ENCODE results near the gene ACP1. TPM values are rescaled to one million over a fixed set of nuclear protein-coding genes. Genes with fewer than 3 reads are reported as not detected.

The ACP1 gene
- total and polyA plus RNA-seq, 10 of the 15 experiments (the other 5 are each of a cell fraction or from before 2014, with no cell fraction given), result 120 to 468 (median 175) TPM

- TF ChIP-seq, protein P1, sequence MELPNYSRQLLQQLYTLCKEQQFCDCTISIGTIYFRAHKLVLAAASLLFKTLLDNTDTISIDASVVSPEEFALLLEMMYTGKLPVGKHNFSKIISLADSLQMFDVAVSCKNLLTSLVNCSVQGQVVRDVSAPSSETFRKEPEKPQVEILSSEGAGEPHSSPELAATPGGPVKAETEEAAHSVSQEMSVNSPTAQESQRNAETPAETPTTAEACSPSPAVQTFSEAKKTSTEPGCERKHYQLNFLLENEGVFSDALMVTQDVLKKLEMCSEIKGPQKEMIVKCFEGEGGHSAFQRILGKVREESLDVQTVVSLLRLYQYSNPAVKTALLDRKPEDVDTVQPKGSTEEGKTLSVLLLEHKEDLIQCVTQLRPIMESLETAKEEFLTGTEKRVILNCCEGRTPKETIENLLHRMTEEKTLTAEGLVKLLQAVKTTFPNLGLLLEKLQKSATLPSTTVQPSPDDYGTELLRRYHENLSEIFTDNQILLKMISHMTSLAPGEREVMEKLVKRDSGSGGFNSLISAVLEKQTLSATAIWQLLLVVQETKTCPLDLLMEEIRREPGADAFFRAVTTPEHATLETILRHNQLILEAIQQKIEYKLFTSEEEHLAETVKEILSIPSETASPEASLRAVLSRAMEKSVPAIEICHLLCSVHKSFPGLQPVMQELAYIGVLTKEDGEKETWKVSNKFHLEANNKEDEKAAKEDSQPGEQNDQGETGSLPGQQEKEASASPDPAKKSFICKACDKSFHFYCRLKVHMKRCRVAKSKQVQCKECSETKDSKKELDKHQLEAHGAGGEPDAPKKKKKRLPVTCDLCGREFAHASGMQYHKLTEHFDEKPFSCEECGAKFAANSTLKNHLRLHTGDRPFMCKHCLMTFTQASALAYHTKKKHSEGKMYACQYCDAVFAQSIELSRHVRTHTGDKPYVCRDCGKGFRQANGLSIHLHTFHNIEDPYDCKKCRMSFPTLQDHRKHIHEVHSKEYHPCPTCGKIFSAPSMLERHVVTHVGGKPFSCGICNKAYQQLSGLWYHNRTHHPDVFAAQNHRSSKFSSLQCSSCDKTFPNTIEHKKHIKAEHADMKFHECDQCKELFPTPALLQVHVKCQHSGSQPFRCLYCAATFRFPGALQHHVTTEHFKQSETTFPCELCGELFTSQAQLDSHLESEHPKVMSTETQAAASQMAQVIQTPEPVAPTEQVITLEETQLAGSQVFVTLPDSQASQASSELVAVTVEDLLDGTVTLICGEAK (IDR thresholded peaks at IDR 0.05; ENCODE audit: borderline replicate concordance), result no peak
- TF ChIP-seq RAD51 (IDR thresholded peaks at IDR 0.05), result no peak
These were observed 33.1 kb upstream of the ACP1 start (continued) for GRCh38 chr2:231521-232185.

- no peak overlapping the region for H3K4me2 ChIP-seq (ENCODE audit: control insufficient read depth, insufficient read depth)
- FAIRE-seq (no peak), DNase-seq (ENCODE audit: low read depth, low spot score) (no peak), ATAC-seq (no peak)
- H3K36me3 ChIP-seq (ENCODE audit: control insufficient read depth in 2 of 2, insufficient read depth in 2 of 2, low read length in 1 of 2), result no peaks in the 10 kb centered on the region
- H3K4me3 ChIP-seq, result no peak overlapping the region
- WGBS (ENCODE audit: insufficient coverage, insufficient replicate concordance, low lambda C conversion rate, missing lambda C conversion rate), result 96% methylated on average over 7 of the region's 7 CpGs
- no peak overlapping the region for H3K27ac ChIP-seq (ENCODE audit: control insufficient read depth, insufficient read depth)
- H3K27me3 ChIP-seq (replicated peaks in 1 of 2; ENCODE audit: control insufficient read depth in 2 of 2, insufficient read depth in 2 of 2, low read length in 1 of 2), result no peaks in the 10 kb centered on the region
- BruUV-seq (replicated peaks), result no TSS peak
- H3K79me2 ChIP-seq (ENCODE audit: control insufficient read depth, insufficient read depth, low read length), result no peaks in the 10 kb centered on the region
- H3K9me3 ChIP-seq (replicated peaks; ENCODE audit: control insufficient read depth, insufficient read depth, low read length), result no peaks in the 10 kb centered on the region
- CTCF ChIA-PET, result interaction anchor here (1.1 to 2.1 kb wide), 2 partner anchors 8 to 13 kb away, joined by 3 to 8 read pairs; no protein-coding TSS in a partner anchor
- TF ChIP-seq JUND (IDR thresholded peaks at IDR 0.05; ENCODE audit: low read depth, low read length) (no peak), ZZZ3 (IDR thresholded peaks at IDR 0.05; ENCODE audit: control insufficient read depth, insufficient read length, low read depth) (no peak), TCF7 (IDR thresholded peaks at IDR 0.05; ENCODE audit: borderline replicate concordance) (no peak), ZBED1 (IDR thresholded peaks at IDR 0.05; ENCODE audit: borderline replicate concordance) (no peak), MTA2 (IDR thresholded peaks at IDR 0.05; ENCODE audit: low read depth) (no peak), RUNX3 (IDR thresholded peaks at IDR 0.05; ENCODE audit: low read length) (no peak), ETV6 (conservative IDR thresholded peaks at IDR 0.05 in 1 of 2, IDR thresholded peaks at IDR 0.05 in 1 of 2; ENCODE audit: borderline replicate concordance in 1 of 2, low read depth in 1 of 2) (no peak), HCFC1 (IDR thresholded peaks at IDR 0.05; ENCODE audit: low read length) (no peak)
- TF ChIP-seq, protein P2, sequence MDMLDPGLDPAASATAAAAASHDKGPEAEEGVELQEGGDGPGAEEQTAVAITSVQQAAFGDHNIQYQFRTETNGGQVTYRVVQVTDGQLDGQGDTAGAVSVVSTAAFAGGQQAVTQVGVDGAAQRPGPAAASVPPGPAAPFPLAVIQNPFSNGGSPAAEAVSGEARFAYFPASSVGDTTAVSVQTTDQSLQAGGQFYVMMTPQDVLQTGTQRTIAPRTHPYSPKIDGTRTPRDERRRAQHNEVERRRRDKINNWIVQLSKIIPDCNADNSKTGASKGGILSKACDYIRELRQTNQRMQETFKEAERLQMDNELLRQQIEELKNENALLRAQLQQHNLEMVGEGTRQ (IDR thresholded peaks at IDR 0.05; ENCODE audit: borderline replicate concordance, low read depth, low read length), result no peak
- TF ChIP-seq, protein P3, sequence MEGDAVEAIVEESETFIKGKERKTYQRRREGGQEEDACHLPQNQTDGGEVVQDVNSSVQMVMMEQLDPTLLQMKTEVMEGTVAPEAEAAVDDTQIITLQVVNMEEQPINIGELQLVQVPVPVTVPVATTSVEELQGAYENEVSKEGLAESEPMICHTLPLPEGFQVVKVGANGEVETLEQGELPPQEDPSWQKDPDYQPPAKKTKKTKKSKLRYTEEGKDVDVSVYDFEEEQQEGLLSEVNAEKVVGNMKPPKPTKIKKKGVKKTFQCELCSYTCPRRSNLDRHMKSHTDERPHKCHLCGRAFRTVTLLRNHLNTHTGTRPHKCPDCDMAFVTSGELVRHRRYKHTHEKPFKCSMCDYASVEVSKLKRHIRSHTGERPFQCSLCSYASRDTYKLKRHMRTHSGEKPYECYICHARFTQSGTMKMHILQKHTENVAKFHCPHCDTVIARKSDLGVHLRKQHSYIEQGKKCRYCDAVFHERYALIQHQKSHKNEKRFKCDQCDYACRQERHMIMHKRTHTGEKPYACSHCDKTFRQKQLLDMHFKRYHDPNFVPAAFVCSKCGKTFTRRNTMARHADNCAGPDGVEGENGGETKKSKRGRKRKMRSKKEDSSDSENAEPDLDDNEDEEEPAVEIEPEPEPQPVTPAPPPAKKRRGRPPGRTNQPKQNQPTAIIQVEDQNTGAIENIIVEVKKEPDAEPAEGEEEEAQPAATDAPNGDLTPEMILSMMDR (IDR thresholded peaks at IDR 0.05 in 2 of 3, conservative IDR thresholded peaks at IDR 0.05 in 1 of 3; ENCODE audit: control insufficient read depth in 2 of 3, extremely low read depth in 1 of 3, insufficient read depth in 1 of 3, low read depth in 3 of 3, low read length in 3 of 3), result no peak
- no peak overlapping the region for H2AFZ ChIP-seq (ENCODE audit: control insufficient read depth, low read depth, low read length)
- RAD21 ChIA-PET (ENCODE audit: unreplicated experiment), result no interaction called here
- POLR2A ChIA-PET, result no interaction called here
- in situ Hi-C loops (cut with MboI), result no loop called here
- no peaks in the 10 kb centered on the region for H3K4me1 ChIP-seq (ENCODE audit: control insufficient read depth, insufficient read depth, low read length)
- no peak overlapping the region for H3K9ac ChIP-seq (ENCODE audit: control insufficient read depth, insufficient read depth, low read length)
- SMC1A ChIA-PET (ENCODE audit: uncharacterized antibody, unreplicated experiment), result interaction anchor here (1.4 kb wide), 1 partner anchor 17 kb away, joined by 3 read pairs; no protein-coding TSS in a partner anchor
- H4K20me1 ChIP-seq (ENCODE audit: control insufficient read depth, insufficient read depth), result no peaks in the 10 kb centered on the region
- intact Hi-C loops (cut with micrococcal nuclease; ENCODE audit: unreplicated experiment), result no loop called here
These were observed 31.7 kb upstream of the ACP1 start for GRCh38 chr2:233030-233429.
